Bladder microvascular endothelial cell (primary cell): ENCODE results near the gene HJURP. TPM values are rescaled to one million over a fixed set of nuclear protein-coding genes. Genes with fewer than 3 reads are reported as not detected.

Source experiments
- total RNA-seq: library from RNA; depleted of rRNA; stranded (reverse); fragments of >200 nt; gene quantifications from 2 replicates; pipeline ENCODE4 v1.2.3, GENCODE V29; 2014

HJURP gene
- 11.0 and 17.2 TPM in 2 replicates for total RNA-seq

GRCh38 chr2:233854241-233854981 lies at the start of gene HJURP:
Gene HJURP (minus strand): TSS chr2:233854535. CDS start chr2:233854500, 35 bp downstream.

GRCh38 chr2:233867993-233868532 lies 13.7 kb upstream of the HJURP start, which contains the start of gene MSL3B:
Gene MSL3B (minus strand): TSS chr2:233868386.

Other genes starting within 250 kb of the HJURP start
- gene UGT1A8, start 236.9 kb downstream of the HJURP start, total RNA-seq, result not detected in 2 replicates
- 0.06 TPM in 1 of 2 replicates, not detected in the other for gene UGT1A10, start 218.1 kb downstream of the HJURP start, total RNA-seq
- not detected in 2 replicates for gene UGT1A9, start 182.6 kb downstream of the HJURP start, total RNA-seq
- not detected in 2 replicates for gene UGT1A7, start 172.6 kb downstream of the HJURP start, total RNA-seq
- gene UGT1A6, start 161.6 kb downstream of the HJURP start, total RNA-seq, result not detected in 2 replicates
- gene UGT1A5, start 141.6 kb downstream of the HJURP start, total RNA-seq, result not detected in 2 replicates
- gene UGT1A4, start 135.8 kb downstream of the HJURP start, total RNA-seq, result not detected in 2 replicates
- gene UGT1A3, start 125.5 kb downstream of the HJURP start, total RNA-seq, result not detected in 2 replicates
- gene UGT1A1, start 94.3 kb downstream of the HJURP start, total RNA-seq, result not detected in 2 replicates
- gene MROH2A, start 76.2 kb downstream of the HJURP start, total RNA-seq, result not detected in 2 replicates
- gene TRPM8, start 62.8 kb upstream of the HJURP start, total RNA-seq, result not detected in 2 replicates
- gene SPP2, start 196.2 kb upstream of the HJURP start, total RNA-seq, result not detected in 2 replicates